ENCODE data around the gene SULT1A2.
"Not testable (repeated sequence)": the region's sequence is repeated elsewhere in the genome, so short reads cannot be mapped to it uniquely, and the experiment has no call there.

SULT1A2 gene

GRCh38 chr16:28591355-28591754, 5.5 kb downstream of the SULT1A2 start:
- no peak for DNase-seq (ENCODE audit: low spot score)

- no peak for DNase-seq (ENCODE audit: low spot score)
These were observed 6.2 kb downstream of the SULT1A2 start for GRCh38 chr16:28590384-28591340.

GRCh38 chr16:28589930-28590329, 6.9 kb downstream of the SULT1A2 start:
- no peak for DNase-seq (ENCODE audit: low spot score)

- DNase-seq (ENCODE audit: low spot score): no peak
These were observed 7.8 kb downstream of the SULT1A2 start for GRCh38 chr16:28589069-28589468.

GRCh38 chr16:28587386-28587785, 9.5 kb downstream of the SULT1A2 start:
- no peak for DNase-seq (ENCODE audit: low spot score)

- no peak for DNase-seq (ENCODE audit: low spot score)
These were observed 10.4 kb downstream of the SULT1A2 start for GRCh38 chr16:28586466-28586865.

GRCh38 chr16:28585674-28586073, 11.2 kb downstream of the SULT1A2 start:
- DNase-seq (ENCODE audit: low spot score): no peak

- no peak for DNase-seq (ENCODE audit: low spot score)
These were observed 16.0 kb downstream of the SULT1A2 start for GRCh38 chr16:28580726-28581315.

- DNase-seq (ENCODE audit: low spot score): no peak
These were observed 21.3 kb downstream of the SULT1A2 start for GRCh38 chr16:28575446-28576109.

GRCh38 chr16:28574925-28575324, 21.9 kb downstream of the SULT1A2 start:
- DNase-seq (ENCODE audit: low spot score): no peak

- no peak for DNase-seq (ENCODE audit: low spot score)
These were observed 22.8 kb downstream of the SULT1A2 start for GRCh38 chr16:28573738-28574718.

- no peak for DNase-seq (ENCODE audit: low spot score)
These were observed 23.9 kb downstream of the SULT1A2 start for GRCh38 chr16:28572696-28573510.

- DNase-seq (ENCODE audit: low spot score): no peak
These were observed 26.7 kb downstream of the SULT1A2 start for GRCh38 chr16:28569968-28570752.

GRCh38 chr16:28569021-28569420, 27.8 kb downstream of the SULT1A2 start:
- no peak for DNase-seq (ENCODE audit: low spot score)

GRCh38 chr16:28567292-28567691, 29.6 kb downstream of the SULT1A2 start:
- no peak for DNase-seq (ENCODE audit: low spot score)

- DNase-seq (ENCODE audit: low spot score): not testable (repeated sequence)
These were observed 30.5 kb downstream of the SULT1A2 start for GRCh38 chr16:28566233-28566925.

- DNase-seq (ENCODE audit: low spot score): no peak
These were observed 33.6 kb downstream of the SULT1A2 start for GRCh38 chr16:28563218-28563617.

GRCh38 chr16:28562199-28562598, 34.7 kb downstream of the SULT1A2 start:
- no peak for DNase-seq (ENCODE audit: low spot score)

GRCh38 chr16:28561557-28562187, 35.2 kb downstream of the SULT1A2 start:
- DNase-seq (ENCODE audit: low spot score): no peak

All from RKO (cell line).